Mammary epithelial cell (primary cell): ENCODE data around the gene SPTB.

ENCODE experiments used
- EZH2 ChIP-seq: IDR thresholded peaks from 2 replicates; pipeline ENCODE4 v1.6.1; 2012; ENCODE audit warnings: low read length, inconsistent platforms, borderline replicate concordance
- TF ChIP-seq, protein P1 (sequence below), 2 donors: IDR thresholded peaks in 1 of 2; conservative IDR thresholded peaks in 1 of 2; 2 replicates each; pipeline ENCODE4 v1.5.1; 2011 to 2012; ENCODE audit warnings: inconsistent platforms in 2 of 2, low read length in 2 of 2, mild to moderate bottlenecking in 2 of 2, control low read depth in 1 of 2, low read depth in 1 of 2; ENCODE audit not compliant: insufficient read depth in 1 of 2; ENCODE audit errors: extremely low read depth in 1 of 2

- TF ChIP-seq, protein P1, sequence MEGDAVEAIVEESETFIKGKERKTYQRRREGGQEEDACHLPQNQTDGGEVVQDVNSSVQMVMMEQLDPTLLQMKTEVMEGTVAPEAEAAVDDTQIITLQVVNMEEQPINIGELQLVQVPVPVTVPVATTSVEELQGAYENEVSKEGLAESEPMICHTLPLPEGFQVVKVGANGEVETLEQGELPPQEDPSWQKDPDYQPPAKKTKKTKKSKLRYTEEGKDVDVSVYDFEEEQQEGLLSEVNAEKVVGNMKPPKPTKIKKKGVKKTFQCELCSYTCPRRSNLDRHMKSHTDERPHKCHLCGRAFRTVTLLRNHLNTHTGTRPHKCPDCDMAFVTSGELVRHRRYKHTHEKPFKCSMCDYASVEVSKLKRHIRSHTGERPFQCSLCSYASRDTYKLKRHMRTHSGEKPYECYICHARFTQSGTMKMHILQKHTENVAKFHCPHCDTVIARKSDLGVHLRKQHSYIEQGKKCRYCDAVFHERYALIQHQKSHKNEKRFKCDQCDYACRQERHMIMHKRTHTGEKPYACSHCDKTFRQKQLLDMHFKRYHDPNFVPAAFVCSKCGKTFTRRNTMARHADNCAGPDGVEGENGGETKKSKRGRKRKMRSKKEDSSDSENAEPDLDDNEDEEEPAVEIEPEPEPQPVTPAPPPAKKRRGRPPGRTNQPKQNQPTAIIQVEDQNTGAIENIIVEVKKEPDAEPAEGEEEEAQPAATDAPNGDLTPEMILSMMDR (conservative IDR thresholded peaks at IDR 0.05 in 1 of 2, IDR thresholded peaks at IDR 0.05 in 1 of 2; ENCODE audit: extremely low read depth in 1 of 2, insufficient read depth in 1 of 2, low read depth in 1 of 2, low read length in 2 of 2): no peak
- TF ChIP-seq EZH2: no peak
These were observed 170.6 kb downstream of the SPTB start for GRCh38 chr14:64709126-64709525.
